ENCODE results near the gene RNMT.
A peak's percentile ranks its signal among the peaks of the same experiment; 100 is the strongest.
"Not testable (repeated sequence)": the region's sequence is repeated elsewhere in the genome, so short reads cannot be mapped to it uniquely, and the experiment has no call there.

RNMT gene

GRCh38 chr18:13730481-13730880, 4.0 kb downstream of the RNMT start:
- no peak for TF ChIP-seq CTCF (IDR thresholded peaks at IDR 0.05; ENCODE audit: unreplicated experiment in 3 of 3)
- no peak overlapping the region for H3K4me3 Mint-ChIP-seq
- H3K36me3 Mint-ChIP-seq (ENCODE audit: low read depth): peaks cover 22% of the 10 kb centered on the region
- peaks cover 4% of the 10 kb centered on the region for H3K27me3 Mint-ChIP-seq (ENCODE audit: low read depth)
- peaks cover 16% of the 10 kb centered on the region for H3K4me1 Mint-ChIP-seq
- H3K9me3 Mint-ChIP-seq: no peaks in the 10 kb centered on the region
- no peak overlapping the region for H3K27ac Mint-ChIP-seq

GRCh38 chr18:13735681-13736080, 9.2 kb downstream of the RNMT start:
- no peaks in the 10 kb centered on the region for H3K9me3 Mint-ChIP-seq
- peaks cover 63% of the 10 kb centered on the region for H3K36me3 Mint-ChIP-seq (ENCODE audit: low read depth)
- no peaks in the 10 kb centered on the region for H3K27me3 Mint-ChIP-seq (ENCODE audit: low read depth)
- no peak overlapping the region for H3K4me3 Mint-ChIP-seq
- H3K27ac Mint-ChIP-seq: no peak overlapping the region
- H3K4me1 Mint-ChIP-seq: no peaks in the 10 kb centered on the region
- TF ChIP-seq CTCF (IDR thresholded peaks at IDR 0.05; ENCODE audit: unreplicated experiment in 3 of 3): no peak

GRCh38 chr18:13745696-13746095, 19.2 kb downstream of the RNMT start:
- H3K4me3 Mint-ChIP-seq: peak overlapping the region in 1 of 3 experiments; percentile 5
- peaks cover 77% of the 10 kb centered on the region for H3K36me3 Mint-ChIP-seq (ENCODE audit: low read depth)
- no peaks in the 10 kb centered on the region for H3K27me3 Mint-ChIP-seq (ENCODE audit: low read depth)
- H3K4me1 Mint-ChIP-seq: peaks cover 24% of the 10 kb centered on the region
- TF ChIP-seq CTCF (IDR thresholded peaks at IDR 0.05; ENCODE audit: unreplicated experiment in 3 of 3): no peak
- no peaks in the 10 kb centered on the region for H3K9me3 Mint-ChIP-seq
- H3K27ac Mint-ChIP-seq: peak overlapping the region; percentile 15 to 59 (median 53)

GRCh38 chr18:13746633-13747032, 20.2 kb downstream of the RNMT start:
- Mint-ChIP-seq H3K27me3 (ENCODE audit: low read depth) (no peaks in the 10 kb centered on the region), H3K4me3 (peak overlapping the region in 1 of 3 experiments; percentile 9), H3K27ac (peak overlapping the region in 1 of 3 experiments; percentile 53), H3K9me3 (no peaks in the 10 kb centered on the region), H3K4me1 (peaks cover 24% of the 10 kb centered on the region), H3K36me3 (ENCODE audit: low read depth) (peaks cover 78% of the 10 kb centered on the region)
- TF ChIP-seq CTCF (IDR thresholded peaks at IDR 0.05; ENCODE audit: unreplicated experiment in 3 of 3): no peak

- not testable (repeated sequence) for H3K27ac Mint-ChIP-seq; H3K4me1 Mint-ChIP-seq; H3K27me3 Mint-ChIP-seq (ENCODE audit: low read depth); H3K9me3 Mint-ChIP-seq; H3K4me3 Mint-ChIP-seq
- peaks cover 85% of the 10 kb centered on the region for H3K36me3 Mint-ChIP-seq (ENCODE audit: low read depth)
Observed at GRCh38 chr18:13751599-13751998, 25.1 kb downstream of the RNMT start.

GRCh38 chr18:13756261-13756660, 29.8 kb downstream of the RNMT start:
- TF ChIP-seq CTCF (IDR thresholded peaks at IDR 0.05; ENCODE audit: unreplicated experiment in 3 of 3): no peak
- H3K9me3 Mint-ChIP-seq: no peaks in the 10 kb centered on the region

More at GRCh38 chr18:13756261-13756660, 29.8 kb downstream of the RNMT start:
- H3K27ac Mint-ChIP-seq: no peak overlapping the region
- H3K4me1 Mint-ChIP-seq: no peaks in the 10 kb centered on the region
- peaks cover 84% of the 10 kb centered on the region for H3K36me3 Mint-ChIP-seq (ENCODE audit: low read depth)
- no peak overlapping the region for H3K4me3 Mint-ChIP-seq
- no peaks in the 10 kb centered on the region for H3K27me3 Mint-ChIP-seq (ENCODE audit: low read depth)

Data from nephron (organoid).